IPS-NIHi7 (cell line): Measurements from ENCODE around the gene PVALB.

Source experiments
- DNase-seq: peaks from one replicate; pipeline ENCODE4 v3.0.0; 2012; ENCODE audit warnings: mixed read lengths; ENCODE audit errors: extremely low spot score

Gene PVALB

GRCh38 chr22:36846949-36847348 lies 30.1 kb upstream of the PVALB start:
- DNase-seq, result no peak

GRCh38 chr22:36846271-36846670 lies 29.4 kb upstream of the PVALB start:
- DNase-seq, result no peak

- DNase-seq, result no peak
Observed at GRCh38 chr22:36840106-36840505, 23.3 kb upstream of the PVALB start.

GRCh38 chr22:36839356-36840073 lies 22.7 kb upstream of the PVALB start:
- no peak for DNase-seq

GRCh38 chr22:36838119-36839030 lies 21.5 kb upstream of the PVALB start:
- DNase-seq, result no peak

- DNase-seq, result no peak
Observed at GRCh38 chr22:36835903-36836302, 19.1 kb upstream of the PVALB start.

- DNase-seq, result no peak
Observed at GRCh38 chr22:36833073-36833472, 16.2 kb upstream of the PVALB start.

- no peak for DNase-seq
Observed at GRCh38 chr22:36831717-36832116, 14.9 kb upstream of the PVALB start.

- DNase-seq, result no peak
Observed at GRCh38 chr22:36831206-36831605, 14.4 kb upstream of the PVALB start.

- DNase-seq, result no peak
Observed at GRCh38 chr22:36830601-36831000, 13.8 kb upstream of the PVALB start.

DNA sequence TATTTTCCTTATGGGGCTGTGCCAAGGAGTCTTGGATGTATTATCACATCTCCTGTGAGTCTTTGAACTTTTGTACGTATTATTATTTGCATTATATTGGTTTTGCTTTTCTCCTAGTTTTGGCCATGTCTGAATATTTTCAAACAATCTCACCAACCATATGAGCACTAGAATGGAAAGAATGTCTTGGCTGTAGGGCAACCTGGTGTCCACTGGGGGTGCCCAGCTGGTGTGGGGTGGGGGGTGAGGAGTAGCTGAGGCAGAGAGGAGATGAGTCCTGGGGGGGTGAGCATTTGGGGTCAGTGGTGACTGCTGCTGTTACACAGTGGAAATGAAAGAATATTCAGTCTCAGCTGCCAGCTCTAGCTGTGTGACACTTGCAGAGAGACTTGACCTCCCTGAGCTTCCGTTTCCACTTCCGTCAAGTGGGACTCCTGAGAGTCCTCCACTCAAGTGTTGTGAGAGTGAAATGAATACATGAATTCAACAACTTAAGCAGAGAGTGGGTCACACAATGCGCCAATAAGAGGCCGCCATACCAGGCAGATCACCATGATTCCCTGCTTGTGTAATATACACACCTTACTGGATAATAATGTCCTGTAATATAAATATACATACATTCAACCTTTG lies 12.7 kb upstream of the PVALB start:
- no peak for DNase-seq

GRCh38 chr22:36828815-36829214 lies 12.0 kb upstream of the PVALB start:
- DNase-seq, result no peak

GRCh38 chr22:36826262-36826661 lies 9.4 kb upstream of the PVALB start:
- no peak for DNase-seq

GRCh38 chr22:36824655-36825054 lies 7.8 kb upstream of the PVALB start:
- no peak for DNase-seq

DNA sequence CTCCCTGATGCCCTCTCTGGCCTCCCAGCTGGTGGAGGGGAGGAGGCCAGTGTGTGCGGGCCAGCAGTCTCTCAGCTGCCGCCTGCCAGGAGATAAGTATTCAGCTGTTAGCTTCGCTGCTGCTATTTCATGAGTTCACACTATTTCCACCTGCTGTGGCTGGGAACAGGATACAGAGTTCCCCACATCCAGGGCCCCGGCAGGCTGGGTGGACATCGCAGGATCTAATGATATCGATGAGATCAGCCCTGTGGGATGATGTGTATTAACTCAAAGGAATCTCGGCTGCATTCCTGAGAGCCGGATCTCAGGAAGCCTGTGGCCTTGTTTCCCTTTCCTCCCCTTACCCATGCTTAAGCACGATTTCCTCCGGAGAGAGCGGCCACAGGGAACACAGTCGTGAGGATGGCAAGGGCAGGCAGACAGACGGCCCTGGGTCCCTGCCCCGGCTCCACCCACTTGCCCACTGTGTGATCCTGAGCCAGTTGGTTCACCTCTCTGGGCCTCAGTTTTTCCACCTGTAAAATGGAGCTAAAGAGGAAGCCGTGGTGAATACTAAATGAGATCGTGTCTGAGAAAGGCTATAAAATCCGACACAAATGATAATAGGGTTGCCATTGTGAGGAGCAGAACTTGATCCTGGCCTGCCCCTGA lies 6.5 kb upstream of the PVALB start:
- peak; percentile 43 for DNase-seq

- DNase-seq, result peak; percentile 43
Observed at GRCh38 chr22:36822581-36822980, 5.7 kb upstream of the PVALB start.

GRCh38 chr22:36819112-36819511 lies 2.3 kb upstream of the PVALB start:
- no peak for DNase-seq

DNA sequence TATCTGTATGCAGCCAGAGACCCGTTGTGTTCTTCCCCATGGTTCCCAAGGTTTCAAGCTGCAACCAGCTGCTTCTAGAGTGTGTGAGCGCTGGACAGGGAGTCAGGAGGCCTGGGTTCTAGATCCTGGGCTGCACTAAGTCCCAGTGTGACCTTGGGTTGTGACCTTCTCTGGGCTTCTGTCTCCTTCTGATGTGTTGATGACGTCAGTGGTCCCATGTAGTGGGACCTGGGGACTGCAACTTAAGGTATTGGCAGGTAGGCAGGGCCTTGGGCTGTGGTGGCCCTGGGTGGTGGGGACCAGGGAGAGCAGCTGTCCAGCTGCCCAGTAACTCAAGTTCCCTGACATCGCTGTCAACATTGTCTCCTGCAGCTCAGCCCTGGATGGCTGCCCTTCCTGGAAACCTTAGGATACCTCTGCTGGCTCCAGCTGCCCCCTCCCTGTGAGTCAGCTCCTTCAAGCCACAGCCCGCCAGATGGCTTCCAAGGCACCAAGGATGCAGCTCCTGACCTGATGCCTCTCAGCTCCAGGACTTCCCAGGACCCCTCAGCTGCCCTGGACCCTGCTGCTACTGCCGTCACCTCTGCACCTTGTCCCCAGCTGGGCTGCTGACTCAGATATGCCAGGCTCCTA lies 1.3 kb upstream of the PVALB start:
- no peak for DNase-seq

- no peak for DNase-seq
Observed at GRCh38 chr22:36817525-36817848, 652 bp upstream of the PVALB start.

- peak; percentile 54 for DNase-seq
Observed at GRCh38 chr22:36816339-36816635, 548 bp downstream of the PVALB start.

GRCh38 chr22:36815558-36816338 lies 1.1 kb downstream of the PVALB start:
- DNase-seq, result no peak
